NCI-H2029 (cell line): ENCODE results near the gene NAT14.

Experiments used
- DNase-seq: peaks from one replicate; lab custom pipeline; 2025; lab: John Stamatoyannopoulos, UW

The NAT14 gene

DNA sequence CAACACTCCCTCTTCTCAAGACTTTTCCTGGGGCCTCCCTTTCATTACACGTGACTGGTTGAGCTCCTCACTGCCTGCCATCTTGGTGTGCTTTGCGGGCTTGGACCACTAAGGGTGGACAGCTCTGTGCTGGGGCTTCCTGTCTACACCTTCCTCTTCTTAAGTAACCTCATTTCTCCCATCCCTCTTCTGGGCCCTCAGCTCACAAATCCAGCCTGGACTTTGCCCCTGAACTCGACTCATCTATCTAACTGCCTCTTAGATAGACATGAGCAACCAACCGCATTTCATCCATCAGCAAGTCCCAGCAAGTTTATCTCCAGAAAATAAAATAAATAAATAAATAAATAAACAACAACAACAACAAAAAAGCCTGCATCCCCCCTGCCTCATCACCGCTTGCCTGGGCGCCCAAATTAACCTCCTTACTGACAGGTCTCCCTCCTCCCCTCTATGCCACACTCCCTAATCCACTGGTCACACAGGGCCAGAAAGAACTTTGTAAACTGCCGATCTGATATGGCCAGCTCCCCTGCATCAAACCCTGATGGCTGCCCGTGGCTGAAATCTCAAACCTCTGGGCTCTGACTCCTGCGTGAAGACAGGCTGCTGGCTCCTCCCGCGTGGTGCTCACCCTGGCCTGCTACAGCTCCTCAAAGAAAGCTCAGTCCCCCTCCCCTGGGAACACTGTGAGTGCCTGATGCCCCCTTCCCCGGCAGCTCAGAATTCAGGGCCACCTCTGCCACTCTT lies 31.3 kb upstream of the NAT14 start:
- DNase-seq: no peak

DNA sequence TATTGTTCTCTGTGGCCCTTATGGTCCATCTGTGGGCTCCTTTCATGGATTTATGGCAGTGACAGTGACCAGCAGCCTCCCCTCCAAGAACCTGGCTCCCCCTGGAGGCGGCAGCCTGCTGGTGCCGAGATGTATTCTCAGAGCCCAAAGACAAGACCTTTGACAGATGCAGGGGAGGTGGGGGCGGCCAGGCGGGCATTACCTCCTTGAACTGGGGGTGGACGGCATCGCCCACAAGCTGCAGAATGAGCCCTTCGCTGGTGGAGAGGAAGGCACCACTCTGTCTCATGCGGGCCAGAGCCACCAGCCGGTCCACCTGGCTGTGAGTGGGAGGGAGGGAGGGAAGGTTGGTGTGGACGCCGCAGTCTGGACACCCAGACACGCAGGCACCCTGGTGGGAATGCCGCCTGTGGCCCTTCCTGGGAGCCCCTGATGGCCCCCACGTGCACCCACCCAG lies 30.2 kb upstream of the NAT14 start:
- no peak for DNase-seq

DNA sequence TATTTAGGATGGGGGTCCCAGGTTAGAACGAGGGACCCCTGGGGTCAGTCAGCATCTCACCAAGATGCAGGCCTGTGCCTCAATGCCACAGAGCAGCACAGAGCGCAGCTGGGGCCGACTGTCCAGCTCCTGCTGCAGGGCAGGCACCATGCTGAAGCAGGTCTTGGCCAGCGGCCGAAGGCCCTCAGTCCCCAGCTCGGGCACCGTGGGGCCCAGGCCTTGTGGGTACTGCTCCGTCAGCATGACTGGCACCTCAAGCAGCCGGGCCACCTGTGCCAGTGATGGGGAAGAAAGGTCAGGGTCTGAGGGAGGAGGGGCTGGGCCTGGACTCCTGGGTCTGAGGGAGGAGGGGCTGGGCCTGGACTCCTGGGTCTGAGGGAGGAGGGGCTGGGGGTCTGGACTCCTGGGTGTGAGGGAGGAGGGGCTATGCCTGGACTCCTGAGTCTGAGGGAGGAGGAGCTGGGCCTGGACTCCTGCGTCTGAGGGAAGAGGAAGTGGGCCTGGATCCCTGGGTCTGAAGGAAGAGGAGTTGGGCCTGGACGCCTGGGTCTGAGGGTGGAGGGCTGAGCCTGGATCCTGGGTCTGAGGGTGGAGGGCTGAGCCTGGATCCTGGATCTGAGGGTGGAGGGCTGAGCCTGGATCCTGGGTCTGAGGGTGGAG lies 29.3 kb upstream of the NAT14 start:
- no peak for DNase-seq

DNA sequence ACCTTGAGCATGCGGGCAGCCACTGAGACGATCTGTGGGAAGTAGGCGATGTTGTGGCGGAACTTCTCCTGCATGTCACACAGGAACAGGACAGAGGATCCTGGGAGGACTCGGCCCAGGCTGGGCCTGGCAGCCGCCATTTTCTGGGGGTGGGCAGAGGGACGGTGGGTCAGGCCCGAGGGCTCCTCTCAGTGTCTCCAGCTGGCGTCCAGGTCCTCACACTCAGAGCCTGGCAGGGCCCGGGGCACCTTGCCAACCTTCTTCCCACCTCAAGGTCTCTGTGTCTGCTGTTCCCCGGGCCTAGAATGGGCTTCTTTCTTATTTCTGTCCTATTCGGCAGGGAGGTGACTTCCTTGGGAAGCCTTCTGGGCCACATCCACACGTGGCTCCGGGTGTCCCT lies 28.6 kb upstream of the NAT14 start:
- DNase-seq: no peak

DNA sequence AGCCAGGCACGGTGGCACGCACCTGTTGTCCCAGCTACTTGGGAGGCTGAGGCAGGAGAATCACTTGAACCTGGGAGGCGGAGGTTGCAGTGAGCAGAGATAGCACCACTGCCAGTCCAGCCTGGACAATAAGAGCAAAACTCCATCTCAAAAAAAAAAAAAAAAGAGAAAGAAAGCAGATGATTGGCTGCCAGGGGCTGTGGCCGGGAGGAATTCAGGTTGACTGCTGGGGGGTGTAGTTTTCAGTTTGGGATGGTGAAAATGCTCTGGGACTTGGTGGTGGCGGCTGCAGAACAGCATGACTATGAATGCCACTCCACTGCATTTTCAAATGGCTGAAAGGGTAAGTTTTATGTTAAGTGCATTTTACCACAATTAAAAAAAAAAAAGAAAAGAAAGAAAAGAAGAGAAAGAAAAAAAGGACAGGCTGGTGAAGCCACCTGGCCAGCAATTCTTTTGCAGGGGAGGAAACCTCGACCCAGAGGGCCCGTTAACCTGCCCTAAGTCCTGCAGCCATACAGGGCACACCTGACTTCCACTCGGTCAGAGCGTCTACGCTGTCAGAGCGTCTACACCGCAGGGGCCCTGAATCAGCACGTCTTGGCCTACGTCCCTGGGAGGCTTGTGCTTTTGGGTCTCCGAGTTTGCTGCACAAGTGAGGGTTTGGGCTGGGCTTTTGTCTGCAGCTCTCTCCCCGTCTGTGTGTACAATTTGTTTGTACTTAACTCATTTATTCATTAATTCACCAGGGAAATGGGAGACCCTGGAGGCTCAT lies 27.1 kb upstream of the NAT14 start:
- no peak for DNase-seq

DNA sequence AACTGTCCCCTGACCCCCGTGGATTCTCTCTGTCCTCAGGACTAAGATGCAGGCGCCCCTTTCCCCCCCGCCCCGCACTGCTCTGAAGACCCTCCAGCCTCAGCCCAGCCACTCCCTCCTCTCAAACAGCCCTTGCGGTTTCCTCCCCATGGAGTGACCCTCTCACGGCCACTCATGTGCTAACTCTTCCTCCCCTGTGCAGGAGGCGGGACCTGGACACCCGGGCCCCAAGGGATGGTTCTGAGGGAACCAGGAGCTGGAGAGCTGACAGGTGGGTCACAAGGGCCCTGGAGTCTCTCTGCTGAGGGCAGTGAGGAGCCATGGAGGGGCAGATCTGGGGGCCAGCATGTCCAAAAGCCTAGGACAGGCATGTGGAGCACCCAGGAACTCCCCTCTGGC lies 25.4 kb upstream of the NAT14 start:
- no peak for DNase-seq

DNA sequence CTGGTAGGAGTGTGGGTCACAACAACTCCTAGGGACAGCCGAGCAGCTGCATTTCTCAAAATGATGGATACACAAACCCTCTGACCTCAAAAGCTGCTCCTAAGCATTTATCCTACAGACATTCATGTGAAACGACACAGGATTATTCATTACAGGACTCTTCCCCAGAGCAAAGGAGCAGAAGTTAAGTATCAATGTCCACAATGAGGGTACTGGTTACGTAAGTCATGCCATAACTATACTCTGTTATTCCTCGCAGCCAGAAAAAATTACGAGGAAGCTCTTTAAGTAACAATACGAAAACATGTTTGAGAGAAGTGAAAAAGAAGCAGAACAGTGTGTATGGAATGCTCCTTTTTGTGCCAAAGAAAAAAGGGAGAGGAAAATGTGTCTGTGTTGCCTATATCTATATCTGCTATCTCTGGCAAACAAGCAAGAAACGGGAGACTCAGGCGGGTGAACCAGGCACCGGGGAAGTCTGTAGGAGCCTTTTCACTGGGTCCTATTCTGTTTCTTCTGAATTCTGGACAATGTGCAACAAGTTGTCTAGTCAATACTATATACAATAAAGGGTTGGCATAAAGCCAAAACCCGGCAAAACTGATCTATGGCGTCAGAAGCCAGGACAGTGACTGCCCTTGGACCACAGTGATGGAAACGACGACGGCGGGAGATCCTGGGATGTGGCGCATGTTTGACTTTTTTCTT lies 24.9 kb upstream of the NAT14 start:
- DNase-seq: no peak

DNA sequence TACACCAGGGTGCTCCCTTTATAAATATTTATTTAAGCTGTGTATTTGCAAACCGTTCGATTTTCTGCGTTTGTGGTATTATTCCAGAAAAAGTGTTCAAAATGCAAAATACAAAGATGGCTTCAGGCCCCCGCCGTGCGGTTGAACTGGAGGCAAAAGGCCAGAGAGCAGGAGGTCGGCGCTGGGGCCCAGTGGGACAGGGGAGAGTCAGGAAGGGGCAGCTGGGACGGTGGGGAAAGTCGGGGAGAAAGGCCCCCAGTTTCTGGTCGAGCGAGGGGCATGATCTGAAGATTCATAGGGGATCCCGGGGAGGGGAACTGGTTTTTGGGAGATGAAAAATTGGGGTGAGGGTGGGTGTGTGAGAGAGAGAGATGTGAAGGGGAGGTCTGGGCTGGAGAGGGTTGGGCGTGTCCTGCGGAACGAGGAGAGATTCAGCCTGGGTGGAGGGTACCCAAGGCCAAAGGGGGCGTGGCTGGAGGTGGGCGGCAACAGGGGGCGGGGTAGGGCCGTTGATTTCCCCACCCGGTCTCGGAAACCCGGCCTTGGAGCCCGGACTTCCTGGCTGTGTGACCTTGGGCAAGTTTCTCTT lies 24.2 kb upstream of the NAT14 start:
- peak; percentile 51 for DNase-seq

DNA sequence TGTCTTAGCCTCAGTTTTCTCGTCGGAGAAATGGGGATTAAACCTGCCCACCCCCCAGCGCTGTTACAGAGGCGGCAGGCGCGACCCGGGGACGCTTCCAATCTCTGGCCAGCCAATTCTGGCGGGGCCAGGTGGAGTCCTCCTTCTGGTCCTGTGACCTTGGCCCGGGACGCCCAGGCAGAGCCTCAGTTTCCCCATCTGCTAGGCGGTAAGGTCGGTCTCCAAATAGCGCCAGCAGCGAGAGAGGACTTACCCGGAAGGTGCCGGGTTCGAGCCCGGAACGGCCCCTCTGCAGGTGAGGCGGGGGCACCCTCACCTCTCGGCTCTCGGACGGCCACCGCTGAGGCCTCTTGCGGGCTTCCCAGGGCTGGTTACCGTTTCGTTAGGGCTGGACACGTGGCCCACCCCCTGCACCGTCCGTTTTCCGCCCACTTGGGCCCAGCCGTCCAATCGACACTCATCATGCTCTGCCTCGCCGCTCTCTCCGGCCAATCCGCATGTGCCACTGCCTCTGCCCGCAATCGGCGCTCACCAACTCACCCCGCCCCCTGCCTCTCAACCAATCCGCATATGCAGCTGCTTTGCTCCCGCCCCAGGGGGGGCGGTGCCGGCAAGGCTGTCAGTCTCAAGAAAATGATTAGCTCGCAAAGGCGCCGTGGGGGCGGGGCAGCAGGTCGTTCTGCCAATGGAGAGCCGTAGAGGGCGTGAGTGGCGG lies 23.6 kb upstream of the NAT14 start, which contains the start of gene ISOC2:
ISOC2 (minus strand) TSS at position 384 of the 715 bp plus-strand sequence. CDS start 5,156 bp downstream, outside the sequence.
- DNase-seq: peak; percentile 99

DNA sequence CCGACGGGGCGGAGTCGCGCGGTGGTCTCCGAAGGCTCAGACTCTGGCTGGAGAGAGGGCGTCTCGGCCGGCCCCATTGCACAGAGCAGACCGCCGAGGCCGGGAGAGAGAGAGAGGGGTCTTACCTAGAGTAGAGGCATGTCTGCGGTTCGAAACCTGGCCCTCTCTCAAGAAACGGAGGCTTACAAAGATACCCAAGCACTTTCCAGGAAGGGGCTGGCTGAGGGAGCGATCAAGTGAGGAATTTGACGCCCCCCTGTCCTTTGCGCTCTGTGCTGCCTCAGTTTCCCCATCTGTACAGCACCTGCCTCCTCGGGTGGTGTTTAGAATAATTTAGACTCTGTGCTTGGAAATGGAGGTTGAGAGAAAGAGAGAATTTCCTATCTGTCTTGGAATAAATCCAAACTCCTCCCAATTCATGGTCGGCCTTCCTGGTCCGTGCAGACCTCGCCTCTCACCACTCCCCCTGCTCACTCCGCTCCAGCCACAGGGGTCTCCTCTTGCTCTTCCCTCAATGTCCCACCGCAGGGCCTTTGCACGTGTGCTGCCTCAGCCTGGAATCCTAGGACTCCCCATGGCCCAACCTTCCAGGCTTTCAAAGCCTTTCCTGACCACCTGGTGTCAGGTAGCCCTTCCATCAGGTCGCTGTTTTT lies 22.9 kb upstream of the NAT14 start:
- no peak for DNase-seq

DNA sequence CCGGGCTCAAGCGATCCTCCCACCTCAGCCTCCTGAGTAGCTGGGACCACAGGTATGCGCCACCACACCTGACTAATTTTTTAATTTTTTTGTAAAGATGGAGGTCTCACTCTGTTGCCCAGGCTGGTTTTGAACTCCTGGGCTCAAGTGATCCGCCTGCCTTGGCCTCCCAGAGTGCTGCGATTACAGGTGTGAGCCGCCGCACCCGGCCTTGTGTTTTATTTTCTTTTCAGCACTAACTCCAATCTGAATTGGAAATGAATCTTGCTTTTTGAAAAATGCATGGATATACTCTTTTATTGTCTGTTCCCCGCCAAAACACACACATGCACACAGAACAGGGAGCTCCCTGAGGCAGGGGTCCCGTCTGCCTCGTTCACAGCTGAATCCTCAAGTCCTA lies 22.3 kb upstream of the NAT14 start:
- DNase-seq: no peak

DNA sequence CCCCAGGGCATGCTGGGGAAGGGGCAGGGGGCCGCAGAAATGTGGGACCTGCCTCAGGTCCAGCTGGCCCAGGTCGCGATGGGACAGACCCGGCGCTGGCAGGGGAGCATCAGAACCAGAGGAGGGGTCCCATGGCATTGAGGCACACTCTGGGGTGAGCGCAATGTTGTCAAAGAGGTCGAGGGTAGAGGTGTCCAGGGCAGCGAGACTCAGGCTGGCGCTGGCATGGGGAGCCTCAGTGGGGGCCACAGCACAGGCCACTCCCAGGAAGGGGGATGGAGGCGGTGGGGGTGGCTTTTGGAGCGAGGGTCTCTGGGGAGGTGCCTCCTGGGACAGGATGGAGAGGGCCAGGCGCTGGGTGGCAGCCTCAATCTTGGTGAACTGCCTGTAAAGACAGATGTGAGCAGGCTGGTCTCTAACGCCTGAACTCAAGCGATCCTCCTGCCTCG lies 21.4 kb upstream of the NAT14 start:
- DNase-seq: no peak

DNA sequence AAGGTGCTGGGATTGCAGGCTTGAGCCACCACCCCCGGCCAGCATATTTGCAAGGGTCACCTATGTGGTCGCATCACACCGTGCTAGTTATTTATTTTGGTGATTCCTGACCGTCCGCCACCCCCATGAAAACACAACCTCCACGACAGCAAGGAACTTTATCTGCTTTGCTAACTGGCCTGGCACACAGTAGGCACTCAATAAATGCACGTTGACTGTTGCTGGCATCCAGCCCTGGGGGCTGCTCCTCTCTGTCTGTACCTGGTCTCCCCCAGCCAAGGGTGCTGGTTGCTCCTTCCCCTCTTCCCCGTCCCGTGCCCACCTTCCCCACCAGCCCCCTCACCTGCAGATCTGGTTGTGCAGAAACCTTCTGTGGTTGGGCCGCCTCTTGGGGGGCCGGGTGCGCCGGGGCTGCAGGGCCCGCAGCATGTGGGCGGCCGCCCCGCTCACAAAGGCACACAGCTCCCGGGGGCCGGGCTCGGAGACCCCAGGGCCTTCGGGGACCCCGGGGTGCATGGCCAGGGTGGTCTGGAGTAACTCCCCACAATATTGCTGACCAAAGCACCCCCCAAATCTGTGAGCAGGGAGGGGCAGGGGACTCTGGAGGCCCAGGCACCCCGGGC lies 20.8 kb upstream of the NAT14 start:
- DNase-seq: no peak

DNA sequence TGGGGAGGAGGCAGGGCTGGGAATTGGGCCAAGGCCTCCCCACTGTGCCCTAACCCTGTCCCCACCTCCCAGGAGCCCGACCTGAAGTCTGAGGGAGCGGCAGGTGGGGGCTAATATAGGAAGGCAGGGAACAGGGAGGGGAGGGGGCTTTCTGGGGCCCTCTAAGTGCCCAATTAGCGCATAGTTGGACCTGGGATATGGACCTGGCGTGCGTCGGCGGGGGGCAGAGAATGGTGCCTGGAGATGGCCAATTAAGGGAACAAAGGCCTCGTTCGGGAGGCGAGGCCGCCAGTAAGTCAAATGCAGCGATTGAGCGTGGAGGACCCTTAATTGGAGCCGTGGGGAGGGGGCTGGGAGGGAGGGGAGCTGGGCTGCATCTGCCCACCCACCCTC lies 20.3 kb upstream of the NAT14 start, which contains the start of gene C19orf85:
C19orf85 (minus strand) TSS at position 90 of the 393 bp plus-strand sequence. CDS start 197 bp downstream, outside the sequence.
- no peak for DNase-seq

DNA sequence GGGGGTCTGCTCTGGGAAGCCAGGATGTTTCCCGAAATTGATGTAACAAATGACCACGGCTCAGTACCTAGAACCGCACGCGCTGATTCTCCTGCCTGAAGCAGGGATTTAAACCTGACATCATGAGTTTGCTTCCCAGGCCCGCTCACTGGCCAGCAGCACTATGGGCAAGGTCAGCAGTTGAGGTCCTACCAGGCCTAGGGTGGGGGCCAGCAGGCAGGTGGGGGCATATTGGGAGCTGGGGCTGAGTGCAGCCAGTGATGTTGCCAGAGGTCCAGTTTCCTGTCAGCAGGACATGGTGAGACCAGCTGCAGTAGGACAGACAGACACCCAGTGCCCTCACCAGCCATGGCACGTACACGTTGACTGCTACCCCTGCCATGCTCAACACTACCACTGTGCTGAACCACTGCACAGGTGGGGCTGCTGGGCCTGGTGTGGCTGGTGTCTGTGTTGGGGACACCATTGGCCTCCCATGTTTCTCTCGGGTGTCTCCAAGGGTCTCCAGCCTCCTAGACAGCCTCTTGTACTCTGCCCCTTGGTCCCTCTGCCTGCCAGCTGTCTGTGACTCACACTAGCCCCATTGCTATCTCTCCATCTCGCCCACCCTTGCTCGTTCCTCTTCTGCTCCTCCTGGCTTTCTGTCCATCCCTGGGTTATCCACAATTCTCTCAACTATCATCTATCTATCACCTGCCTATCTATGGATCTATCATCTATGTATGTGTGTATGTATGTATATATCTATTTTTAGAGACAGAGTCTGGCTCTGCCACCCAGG lies 19.3 kb upstream of the NAT14 start:
- no peak for DNase-seq

DNA sequence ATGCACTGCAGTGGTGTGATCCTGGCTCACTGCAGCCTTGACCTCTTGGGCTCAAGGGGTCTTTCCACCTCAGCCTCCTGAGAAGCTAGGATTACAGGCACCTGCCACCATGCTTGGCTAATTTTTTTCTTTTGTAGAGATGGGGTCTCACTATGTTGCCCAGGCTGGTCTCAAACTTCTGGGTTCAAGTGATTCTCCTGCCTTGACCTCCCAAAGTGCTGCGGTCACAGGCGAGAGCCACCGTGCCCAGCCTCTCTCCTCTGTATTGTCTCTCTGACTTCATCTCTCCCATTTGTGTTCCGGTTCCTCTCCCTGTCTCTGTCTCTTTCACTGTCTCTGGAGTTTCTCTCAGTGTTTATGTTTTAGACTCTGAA lies 18.8 kb upstream of the NAT14 start:
- DNase-seq: no peak

DNA sequence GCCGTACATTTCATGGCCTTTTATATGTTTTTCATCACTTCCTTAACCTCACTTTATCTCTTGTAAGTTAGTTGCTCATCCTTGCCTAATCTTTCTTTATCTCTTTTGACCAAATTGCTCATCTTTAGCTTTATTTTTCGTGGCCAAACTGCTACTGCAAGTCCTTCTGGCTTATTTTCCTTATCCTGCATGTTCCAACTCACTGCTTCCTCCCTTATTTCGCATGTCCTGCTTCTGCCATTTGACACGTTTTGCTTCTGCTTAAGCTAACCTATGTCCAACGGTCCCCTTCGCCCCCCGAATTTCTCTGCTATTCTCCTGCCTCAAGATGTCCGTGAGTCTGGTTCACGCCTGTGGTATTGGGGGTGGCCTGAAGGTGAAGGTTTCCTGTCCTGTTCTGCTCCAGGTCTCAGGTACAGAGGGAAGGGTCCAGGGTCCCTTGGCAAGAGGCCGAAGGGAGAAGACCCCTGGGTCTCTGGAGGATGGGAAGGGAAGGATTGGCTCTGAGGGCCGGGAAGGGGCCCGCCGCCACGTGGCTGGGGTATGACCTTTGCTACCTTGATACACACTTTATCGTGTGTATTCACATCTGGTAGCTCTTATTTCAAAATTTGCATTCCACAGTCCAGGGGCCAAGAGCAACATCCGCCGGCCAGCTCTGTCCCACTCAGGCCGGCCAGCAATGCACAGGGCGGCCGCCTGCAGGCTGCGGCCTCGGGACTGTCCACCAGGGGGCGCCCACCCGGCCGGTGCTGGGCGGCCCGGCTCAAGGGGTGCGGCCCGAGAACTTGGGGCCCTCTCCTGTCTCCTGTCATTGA lies 17.5 kb upstream of the NAT14 start:
- DNase-seq: no peak

DNA sequence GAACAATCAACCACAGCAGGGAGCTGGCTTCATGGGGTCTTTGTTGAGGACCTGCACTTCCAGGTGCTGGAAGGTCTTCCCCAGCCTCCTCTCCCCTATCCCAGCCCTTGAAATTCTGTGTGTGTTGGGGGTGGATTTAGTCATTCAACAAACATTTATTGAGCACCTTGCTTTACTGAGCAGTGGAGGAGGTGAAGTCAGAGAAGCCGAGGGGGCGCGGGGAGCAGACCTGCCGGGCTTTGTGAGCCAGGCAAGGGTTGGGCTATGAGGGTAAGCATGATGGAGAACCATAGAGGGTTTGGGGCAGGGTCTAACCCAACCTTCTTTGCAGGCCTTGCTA lies 17.0 kb upstream of the NAT14 start:
- DNase-seq: no peak
